ENCODE results near the gene MYCBP2.

Gene MYCBP2

GRCh38 chr13:77105051-77105450 is 221.8 kb downstream of the MYCBP2 start:
- DNase-seq (ENCODE audit: low read depth in 2 of 2, low spot score in 1 of 2) = no peak

GRCh38 chr13:77099415-77099814 is 227.5 kb downstream of the MYCBP2 start:
- no peak for DNase-seq (ENCODE audit: low read depth in 2 of 2, low spot score in 1 of 2)

GRCh38 chr13:77095288-77095687 is 231.6 kb downstream of the MYCBP2 start:
- no peak for DNase-seq (ENCODE audit: low read depth in 2 of 2, low spot score in 1 of 2)

GRCh38 chr13:77094773-77095172 is 232.1 kb downstream of the MYCBP2 start:
- DNase-seq (ENCODE audit: low read depth in 2 of 2, low spot score in 1 of 2) = no peak

GRCh38 chr13:77093735-77094134 is 233.2 kb downstream of the MYCBP2 start:
- no peak for DNase-seq (ENCODE audit: low read depth in 2 of 2, low spot score in 1 of 2)

- no peak for DNase-seq (ENCODE audit: low read depth in 2 of 2, low spot score in 1 of 2)
Observed at GRCh38 chr13:77084755-77085154, 242.1 kb downstream of the MYCBP2 start.

- DNase-seq (ENCODE audit: low read depth in 2 of 2, low spot score in 1 of 2) = no peak
Observed at GRCh38 chr13:77079902-77080413, 246.9 kb downstream of the MYCBP2 start.

- DNase-seq (ENCODE audit: low read depth in 2 of 2, low spot score in 1 of 2) = no peak
Observed at GRCh38 chr13:77067519-77067918, 259.4 kb downstream of the MYCBP2 start.

GRCh38 chr13:77065461-77066147 is 261.3 kb downstream of the MYCBP2 start:
- DNase-seq (ENCODE audit: low read depth in 2 of 2, low spot score in 1 of 2) = no peak

- DNase-seq (ENCODE audit: low read depth in 2 of 2, low spot score in 1 of 2) = no peak
Observed at GRCh38 chr13:77062097-77062496, 264.8 kb downstream of the MYCBP2 start.

- no peak for DNase-seq (ENCODE audit: low read depth in 2 of 2, low spot score in 1 of 2)
Observed at GRCh38 chr13:77061362-77061761, 265.5 kb downstream of the MYCBP2 start.

- no peak for DNase-seq (ENCODE audit: low read depth in 2 of 2, low spot score in 1 of 2)
Observed at GRCh38 chr13:77056886-77057285, 270.0 kb downstream of the MYCBP2 start.

- DNase-seq (ENCODE audit: low read depth in 2 of 2, low spot score in 1 of 2) = no peak
Observed at GRCh38 chr13:77056382-77056781, 270.5 kb downstream of the MYCBP2 start.

- no peak for DNase-seq (ENCODE audit: low read depth in 2 of 2, low spot score in 1 of 2)
Observed at GRCh38 chr13:77055158-77055557, 271.7 kb downstream of the MYCBP2 start.

- no peak for DNase-seq (ENCODE audit: low read depth in 2 of 2, low spot score in 1 of 2)
Observed at GRCh38 chr13:77053192-77053591, 273.7 kb downstream of the MYCBP2 start.

GRCh38 chr13:77048681-77049080 is 278.2 kb downstream of the MYCBP2 start:
- DNase-seq (ENCODE audit: low read depth in 2 of 2, low spot score in 1 of 2) = no peak

- DNase-seq (ENCODE audit: low read depth in 2 of 2, low spot score in 1 of 2) = no peak
Observed at GRCh38 chr13:77047649-77048343, 279.1 kb downstream of the MYCBP2 start.

- no peak for DNase-seq (ENCODE audit: low read depth in 2 of 2, low spot score in 1 of 2)
Observed at GRCh38 chr13:77042566-77043177, 284.2 kb downstream of the MYCBP2 start.

GRCh38 chr13:77040835-77041234 is 286.1 kb downstream of the MYCBP2 start:
- DNase-seq (ENCODE audit: low read depth in 2 of 2, low spot score in 1 of 2) = no peak

- no peak for DNase-seq (ENCODE audit: low read depth in 2 of 2, low spot score in 1 of 2)
Observed at GRCh38 chr13:77040076-77040475, 286.8 kb downstream of the MYCBP2 start.

- DNase-seq (ENCODE audit: low read depth in 2 of 2, low spot score in 1 of 2) = no peak
Observed at GRCh38 chr13:77038907-77039480, 287.9 kb downstream of the MYCBP2 start.

- DNase-seq (ENCODE audit: low read depth in 2 of 2, low spot score in 1 of 2) = no peak
Observed at GRCh38 chr13:77036279-77036678, 290.6 kb downstream of the MYCBP2 start.
